HG03442 (cell line): ENCODE results near the gene METTL2B.
"Not testable (repeated sequence)": the region's sequence is repeated elsewhere in the genome, so short reads cannot be mapped to it uniquely, and the experiment has no call there.

ENCODE experiments used
- ATAC-seq: cut with Tn5 transposase; IDR thresholded peaks from one replicate; pipeline ENCODE4 v1.9.1; 2021; ENCODE audit warnings: mild to moderate bottlenecking, moderate library complexity; ENCODE audit not compliant: unreplicated experiment

The METTL2B gene

DNA sequence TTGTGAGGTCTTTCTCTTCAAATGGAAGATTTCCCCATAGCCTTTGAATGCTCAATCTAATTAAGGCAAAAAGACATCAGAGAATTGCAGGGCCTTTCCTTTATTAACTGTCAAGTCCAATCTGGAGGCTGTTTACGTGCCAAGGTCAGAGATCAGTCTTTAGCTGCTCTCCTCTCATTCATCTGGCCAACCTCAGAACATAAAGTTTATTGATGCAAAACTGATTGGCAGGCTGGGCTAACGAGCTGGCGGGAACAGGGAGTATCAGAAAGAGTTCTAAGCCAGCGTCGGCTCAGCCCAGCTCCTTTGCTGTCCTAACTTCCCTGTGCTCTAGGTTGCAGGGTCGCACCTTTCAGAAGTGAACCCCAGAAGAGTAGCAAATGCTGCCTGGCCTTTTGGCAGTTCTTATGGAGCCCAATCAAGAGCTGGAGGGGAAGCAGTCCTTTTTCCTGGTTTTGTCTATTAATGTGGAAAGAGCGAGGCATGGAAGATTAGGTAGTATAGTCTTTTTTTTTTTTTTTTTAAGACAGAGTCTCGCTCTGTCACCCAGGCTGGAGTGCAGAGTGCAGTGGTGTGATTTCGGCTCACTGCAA, 47.5 kb downstream of the METTL2B start:
- not testable (repeated sequence) for ATAC-seq

DNA sequence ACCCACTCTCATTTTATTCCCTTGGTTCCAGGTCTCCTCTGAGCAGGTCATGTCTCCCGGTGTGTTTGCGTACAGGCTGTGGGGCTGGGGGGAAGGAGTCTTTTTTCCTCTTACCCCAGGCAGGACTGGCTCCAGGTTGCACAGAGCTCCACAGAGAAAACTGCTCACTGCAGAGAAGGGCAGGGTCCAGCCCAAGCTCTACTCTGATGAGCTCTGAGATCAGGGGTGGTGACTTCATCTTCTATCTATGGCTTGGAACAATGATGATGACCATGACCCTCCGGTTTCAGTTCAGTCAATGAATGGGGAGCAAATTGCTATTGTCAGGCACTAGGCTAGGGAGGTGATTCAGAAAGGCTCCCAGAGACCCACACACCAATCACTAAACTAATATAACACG, 49.0 kb downstream of the METTL2B start:
- not testable (repeated sequence) for ATAC-seq

- not testable (repeated sequence) for ATAC-seq
These were observed 49.5 kb downstream of the METTL2B start for GRCh38 chr7:128526062-128526466.

DNA sequence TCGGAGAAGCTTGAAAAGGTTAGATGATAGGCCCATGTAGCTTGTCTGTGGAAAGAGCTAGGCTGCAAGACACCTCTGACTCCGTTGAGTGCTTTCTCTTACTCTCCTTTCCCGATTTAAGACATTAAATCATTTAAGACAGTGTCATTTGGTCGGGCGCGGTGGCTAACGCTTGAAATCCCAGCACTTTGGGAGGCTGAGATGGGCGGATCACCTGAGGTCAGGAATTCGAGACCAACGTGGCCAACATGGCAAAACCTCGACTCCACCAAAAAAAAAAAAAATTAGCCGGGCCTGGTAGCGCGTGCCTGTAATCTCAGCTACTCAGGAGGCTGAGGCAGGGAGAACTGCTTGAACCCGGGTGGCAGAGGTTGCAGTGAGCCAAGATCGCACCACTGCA, 52.6 kb downstream of the METTL2B start:
- not testable (repeated sequence) for ATAC-seq

- peak; percentile 10 for ATAC-seq
These were observed 53.7 kb downstream of the METTL2B start for GRCh38 chr7:128530121-128530854.

DNA sequence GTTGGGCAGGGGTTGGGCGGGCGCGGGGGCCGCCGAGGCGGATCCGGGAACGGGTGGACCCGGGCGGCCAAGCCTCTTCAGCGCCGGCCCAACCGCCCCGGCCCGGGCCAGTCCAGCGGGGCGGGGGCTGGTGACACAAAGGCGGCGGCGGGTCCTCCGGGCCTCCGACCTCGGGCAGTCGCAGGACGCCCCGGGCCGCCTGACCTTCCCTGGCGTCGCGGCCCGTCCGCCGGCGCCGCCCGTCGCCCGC, 54.2 kb downstream of the METTL2B start:
- ATAC-seq = no peak

- peak; percentile 66 for ATAC-seq
These were observed 54.8 kb downstream of the METTL2B start for GRCh38 chr7:128531105-128531954.

GRCh38 chr7:128531955-128532478, 55.5 kb downstream of the METTL2B start:
- not testable (repeated sequence) for ATAC-seq

GRCh38 chr7:128532956-128533355, 56.4 kb downstream of the METTL2B start:
- ATAC-seq = not testable (repeated sequence)

GRCh38 chr7:128537410-128537809, 60.9 kb downstream of the METTL2B start:
- not testable (repeated sequence) for ATAC-seq

- not testable (repeated sequence) for ATAC-seq
These were observed 66.0 kb downstream of the METTL2B start for GRCh38 chr7:128542530-128542929.

DNA sequence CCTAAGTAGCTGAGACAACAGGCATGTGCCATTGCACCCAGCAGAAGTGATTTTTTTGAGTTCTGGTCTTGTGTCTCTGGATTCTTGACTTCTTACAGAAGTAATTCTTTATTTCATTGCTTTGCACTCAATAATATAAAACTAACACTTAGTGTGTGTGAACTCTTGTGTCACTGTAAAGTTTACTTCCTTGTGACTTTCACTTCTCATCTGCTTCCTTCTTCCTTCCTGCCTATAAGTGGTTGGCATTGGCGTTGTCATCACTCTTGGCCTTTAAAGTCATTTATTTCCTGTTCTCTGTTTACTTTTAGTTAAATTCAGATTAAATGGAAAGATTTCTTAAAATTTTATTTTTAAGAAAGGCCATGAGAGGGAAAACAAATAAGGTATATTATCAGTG, 66.8 kb downstream of the METTL2B start:
- ATAC-seq = not testable (repeated sequence)

GRCh38 chr7:128546319-128546851, 69.8 kb downstream of the METTL2B start:
- ATAC-seq = not testable (repeated sequence)

GRCh38 chr7:128550920-128551319, 74.4 kb downstream of the METTL2B start:
- no peak for ATAC-seq

DNA sequence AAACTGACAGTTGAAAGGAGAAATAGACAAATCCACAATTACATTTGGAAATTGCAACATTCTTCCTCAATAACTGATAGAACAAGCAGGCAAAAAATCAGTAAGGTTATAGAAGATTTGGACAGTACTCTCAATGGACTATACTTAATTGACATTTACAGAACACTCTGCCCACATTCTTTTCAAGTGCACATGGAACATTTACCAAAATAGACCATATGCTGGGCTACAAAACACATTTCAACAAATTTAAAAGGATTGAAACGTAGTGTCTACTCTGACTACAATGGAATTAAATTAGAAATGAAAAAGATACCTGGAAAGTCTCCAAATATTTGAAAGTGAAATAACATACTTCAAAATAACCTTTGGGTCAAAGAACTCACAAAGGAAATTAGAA, 77.8 kb downstream of the METTL2B start:
- ATAC-seq = not testable (repeated sequence)
